HUES48 (cell line): ENCODE measurements around the gene BCORL1.

Experiments used
- H3K27ac ChIP-seq: one replicate; pipeline ENCODE4 v1.7.0; 2013; ENCODE audit warnings: low read depth, low read length, inconsistent platforms
- H3K27me3 ChIP-seq: 2 replicates; pipeline ENCODE4 v1.6.1; 2013; ENCODE audit warnings: mild to moderate bottlenecking, low read length; ENCODE audit not compliant: control insufficient read depth, insufficient read depth
- H3K36me3 ChIP-seq: 2 replicates; pipeline ENCODE4 v1.6.1; 2013; ENCODE audit warnings: low read length; ENCODE audit not compliant: control insufficient read depth, insufficient read depth
- H3K4me1 ChIP-seq: 2 replicates; pipeline ENCODE4 v1.6.1; 2013; ENCODE audit warnings: mild to moderate bottlenecking, low read length; ENCODE audit not compliant: control insufficient read depth, insufficient read depth
- H3K4me3 ChIP-seq: 2 replicates; pipeline ENCODE4 v1.5.1; 2013; ENCODE audit warnings: mild to moderate bottlenecking, low read depth, low read length
- H3K9ac ChIP-seq: 2 replicates; pipeline ENCODE4 v1.6.1; 2013; ENCODE audit warnings: mild to moderate bottlenecking, low read depth, low read length, moderate library complexity
- H3K9me3 ChIP-seq: 2 replicates; pipeline ENCODE4 v1.6.1; 2013; ENCODE audit warnings: low read length; ENCODE audit not compliant: control insufficient read depth, insufficient read depth

Gene BCORL1

DNA sequence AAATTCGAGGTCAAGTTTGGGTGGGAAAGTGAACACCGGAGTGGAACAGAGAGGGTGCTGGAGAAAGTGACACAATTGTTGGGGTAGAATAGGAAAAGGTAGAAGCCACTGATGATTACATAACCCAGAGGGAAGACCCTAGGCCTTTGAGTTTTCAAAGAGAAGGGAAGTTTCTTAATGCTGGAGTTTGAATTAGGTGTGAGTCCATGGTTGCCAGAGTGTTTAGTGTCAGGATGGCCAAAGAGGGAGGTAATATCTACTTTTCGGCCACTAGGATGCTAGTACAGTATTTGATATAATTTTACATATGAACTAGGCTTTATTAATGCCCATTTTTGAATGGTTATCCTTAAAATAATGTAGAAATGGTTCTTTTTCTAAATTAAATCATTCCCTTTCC is 5.4 kb downstream of the BCORL1 start:
- no peaks in the 10 kb centered on the region for H3K9me3 ChIP-seq
- no peak overlapping the region for H3K27ac ChIP-seq

DNA sequence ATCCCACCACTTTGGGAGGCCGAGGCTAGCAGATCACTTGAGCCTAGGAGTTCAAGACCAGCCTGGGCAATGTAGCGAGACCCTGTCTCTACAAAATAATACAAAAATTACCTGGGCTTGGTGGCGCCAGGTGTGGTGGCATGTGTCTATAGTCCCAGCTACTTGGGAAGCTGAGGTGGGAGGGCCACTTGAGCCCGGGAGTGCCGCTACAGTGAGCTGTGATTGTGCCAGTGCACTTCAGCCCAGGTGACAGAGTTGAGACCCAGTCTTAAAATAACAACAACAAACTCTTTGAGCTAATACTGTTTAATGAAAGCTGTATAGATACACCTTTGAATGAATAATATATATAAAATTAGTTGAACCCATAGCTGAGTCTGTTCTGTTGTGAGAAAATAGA is 9.7 kb downstream of the BCORL1 start:
- H3K9me3 ChIP-seq = no peaks in the 10 kb centered on the region
- H3K9ac ChIP-seq = no peak overlapping the region
- no peak overlapping the region for H3K27ac ChIP-seq

More for the DNA sequence above, 5.4 kb downstream of the BCORL1 start:
- H3K9ac ChIP-seq = no peak overlapping the region
- H3K4me1 ChIP-seq = peaks cover 5% of the 10 kb centered on the region; the same call in 1 of the 2 replicates
- H3K27me3 ChIP-seq = peaks cover 33% of the 10 kb centered on the region
- H3K4me3 ChIP-seq = no peak overlapping the region
- H3K36me3 ChIP-seq = no peaks in the 10 kb centered on the region

DNA sequence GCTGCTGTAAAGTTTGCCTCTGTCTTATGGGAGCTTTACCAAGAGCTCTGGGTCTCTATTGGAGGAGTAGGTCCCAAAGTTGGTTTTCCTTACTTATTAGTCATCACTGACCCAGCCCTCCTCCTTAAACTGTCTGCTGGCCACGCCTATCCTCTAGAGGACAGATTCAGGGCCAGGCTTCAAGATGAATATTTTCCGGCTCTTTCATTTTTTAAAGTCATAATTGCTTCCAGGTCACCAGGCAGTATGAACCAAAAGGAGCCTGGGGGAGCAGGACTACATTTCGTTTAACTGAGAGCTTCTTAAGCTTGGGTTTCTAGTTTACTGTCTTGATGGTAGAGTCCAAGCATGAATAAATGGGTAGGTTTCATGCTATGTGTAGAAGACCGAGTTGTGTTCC is 13.7 kb downstream of the BCORL1 start:
- Histone ChIP-seq H3K4me3 (no peak overlapping the region), H3K9ac (no peak overlapping the region), H3K4me1 (no peaks in the 10 kb centered on the region), H3K27me3 (no peaks in the 10 kb centered on the region), H3K9me3 (no peaks in the 10 kb centered on the region), H3K36me3 (no peaks in the 10 kb centered on the region), H3K27ac (no peak overlapping the region)

More for the DNA sequence above, 9.7 kb downstream of the BCORL1 start:
- H3K4me1 ChIP-seq = no peaks in the 10 kb centered on the region
- H3K4me3 ChIP-seq = no peak overlapping the region
- peaks cover 7% of the 10 kb centered on the region for H3K27me3 ChIP-seq
- H3K36me3 ChIP-seq = no peaks in the 10 kb centered on the region

DNA sequence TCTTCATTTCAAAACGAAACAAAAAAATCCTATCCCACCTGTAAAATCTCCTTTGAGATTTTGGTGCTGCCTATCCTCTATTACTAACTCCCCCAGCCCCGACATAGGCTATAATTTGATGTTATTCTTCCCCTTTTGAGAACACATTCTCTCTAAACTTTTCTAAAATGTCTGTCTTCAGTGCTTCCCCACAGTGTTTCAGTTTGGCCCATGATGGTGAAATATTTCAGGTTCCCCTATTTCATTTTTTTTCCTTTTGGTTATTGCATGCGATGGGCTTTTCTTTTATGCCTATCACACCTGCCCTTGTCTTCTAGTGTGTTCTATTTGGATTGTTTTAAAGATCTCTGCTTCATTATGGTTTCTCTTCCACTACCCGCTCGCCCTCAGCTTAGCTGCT is 14.7 kb downstream of the BCORL1 start:
- Histone ChIP-seq H3K9ac (no peak overlapping the region), H3K4me3 (no peak overlapping the region), H3K9me3 (no peaks in the 10 kb centered on the region), H3K4me1 (no peaks in the 10 kb centered on the region), H3K27ac (no peak overlapping the region), H3K36me3 (no peaks in the 10 kb centered on the region), H3K27me3 (no peaks in the 10 kb centered on the region)

DNA sequence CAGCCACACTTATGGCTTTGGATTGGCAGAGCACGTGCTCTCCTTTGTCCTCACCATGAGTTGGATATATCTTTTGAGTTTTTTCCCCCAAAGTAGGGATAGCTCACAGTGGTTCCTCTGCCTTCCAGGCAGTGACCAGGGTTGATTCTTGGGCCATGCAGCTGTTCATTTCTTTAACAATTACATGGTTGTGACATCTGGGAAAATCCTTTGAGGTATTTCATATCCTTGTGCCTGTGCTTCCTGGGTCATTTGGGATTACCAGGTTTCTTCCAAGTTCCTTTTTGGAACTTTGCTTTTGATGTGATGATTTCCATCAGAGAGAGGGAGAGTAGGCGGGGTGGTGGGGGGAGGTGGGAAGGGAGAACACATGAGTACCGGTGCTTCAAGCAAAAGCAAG is 15.6 kb downstream of the BCORL1 start:
- Histone ChIP-seq H3K27me3 (no peaks in the 10 kb centered on the region), H3K9ac (no peak overlapping the region), H3K4me1 (no peaks in the 10 kb centered on the region; the same call in 1 of the 2 replicates), H3K4me3 (no peak overlapping the region), H3K9me3 (no peaks in the 10 kb centered on the region), H3K36me3 (no peaks in the 10 kb centered on the region), H3K27ac (no peak overlapping the region)

DNA sequence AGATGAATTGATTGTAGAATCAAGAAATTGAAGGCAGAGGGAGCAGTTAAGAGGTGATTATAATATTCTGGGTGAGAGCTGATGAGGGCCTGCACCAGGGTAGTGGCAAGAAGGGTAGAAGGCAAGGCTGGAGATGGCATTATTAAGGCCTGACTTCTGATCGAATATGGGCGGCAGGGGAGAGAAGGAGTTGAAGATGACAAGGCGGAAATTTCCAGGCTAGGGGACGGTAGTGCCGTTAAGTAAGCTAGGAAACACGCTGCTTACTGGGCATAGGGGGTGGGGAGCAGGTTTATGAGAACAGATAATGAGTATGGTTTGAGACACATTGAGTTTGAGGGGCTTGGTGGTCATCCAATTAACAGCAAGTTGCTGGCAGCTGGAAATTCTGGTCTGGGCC is 19.5 kb downstream of the BCORL1 start:
- no peaks in the 10 kb centered on the region for H3K9me3 ChIP-seq
- no peak overlapping the region for H3K4me3 ChIP-seq
- H3K27me3 ChIP-seq = no peaks in the 10 kb centered on the region
- no peak overlapping the region for H3K27ac ChIP-seq
- no peaks in the 10 kb centered on the region for H3K36me3 ChIP-seq
- no peaks in the 10 kb centered on the region; the same call in 1 of the 2 replicates for H3K4me1 ChIP-seq
- no peak overlapping the region for H3K9ac ChIP-seq

DNA sequence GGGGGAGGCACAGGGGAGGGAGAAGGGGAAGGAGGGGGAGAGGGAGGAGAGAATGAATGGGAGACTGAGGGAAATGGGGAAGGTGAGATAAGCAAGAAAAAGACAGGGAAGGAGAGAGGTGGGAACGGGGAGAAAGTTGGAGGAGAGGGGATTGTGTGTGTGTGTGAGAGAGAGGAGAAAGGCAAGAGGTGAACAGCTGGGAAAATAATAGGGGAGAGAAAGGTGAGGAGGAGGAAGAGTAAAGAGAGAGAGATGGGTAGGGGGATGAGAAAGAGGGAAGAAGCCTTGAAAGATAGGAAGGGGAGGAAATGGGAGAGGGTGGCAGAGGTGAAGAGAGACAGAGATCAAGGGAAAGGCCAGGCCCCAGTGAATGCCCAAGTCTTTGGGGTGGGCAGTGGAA is 20.1 kb downstream of the BCORL1 start:
- H3K36me3 ChIP-seq = no peaks in the 10 kb centered on the region

DNA sequence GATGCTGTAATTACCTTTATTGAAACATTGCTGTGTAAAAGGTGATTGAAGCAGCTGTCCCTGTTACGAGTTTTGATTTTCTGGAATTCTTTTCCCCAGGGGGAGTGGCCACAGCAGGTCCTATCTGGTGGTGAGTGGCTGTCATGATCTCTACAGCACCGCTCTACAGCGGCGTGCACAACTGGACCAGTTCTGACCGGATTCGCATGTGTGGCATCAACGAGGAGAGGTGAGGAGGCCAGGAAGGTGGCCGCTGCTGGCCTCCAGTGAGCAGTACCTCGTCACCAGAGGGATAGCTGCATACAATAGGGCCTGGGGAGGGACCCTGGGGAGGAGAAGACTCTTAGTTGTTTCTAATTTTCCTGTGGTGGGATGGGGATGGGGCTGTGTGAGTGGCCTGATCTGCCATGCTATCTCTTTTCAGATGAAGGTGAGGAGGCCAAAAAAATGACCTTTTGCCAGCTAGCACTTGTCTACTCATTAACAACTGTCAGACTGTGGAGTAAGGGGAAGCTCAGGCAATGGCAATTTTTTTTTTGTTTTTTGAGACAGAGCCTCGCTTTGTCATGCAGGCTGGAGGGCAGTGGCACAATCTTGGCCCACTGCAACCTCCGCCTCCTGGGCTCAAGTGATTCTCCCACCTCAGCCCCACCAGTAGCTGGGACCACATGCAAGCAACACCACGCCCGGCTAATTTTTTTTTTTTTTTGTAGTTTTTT is 22.8 kb downstream of the BCORL1 start:
- Histone ChIP-seq H3K9me3 (no peaks in the 10 kb centered on the region), H3K4me3 (no peak overlapping the region), H3K4me1 (no peaks in the 10 kb centered on the region; the same call in 1 of the 2 replicates), H3K27ac (no peak overlapping the region), H3K27me3 (no peaks in the 10 kb centered on the region), H3K9ac (no peak overlapping the region), H3K36me3 (no peaks in the 10 kb centered on the region)

More for the DNA sequence above, 20.1 kb downstream of the BCORL1 start:
- H3K27ac ChIP-seq = no peak overlapping the region
- H3K9ac ChIP-seq = no peak overlapping the region
- H3K4me3 ChIP-seq = no peak overlapping the region
- H3K27me3 ChIP-seq = no peaks in the 10 kb centered on the region
- H3K9me3 ChIP-seq = no peaks in the 10 kb centered on the region
- no peaks in the 10 kb centered on the region; the same call in 1 of the 2 replicates for H3K4me1 ChIP-seq

DNA sequence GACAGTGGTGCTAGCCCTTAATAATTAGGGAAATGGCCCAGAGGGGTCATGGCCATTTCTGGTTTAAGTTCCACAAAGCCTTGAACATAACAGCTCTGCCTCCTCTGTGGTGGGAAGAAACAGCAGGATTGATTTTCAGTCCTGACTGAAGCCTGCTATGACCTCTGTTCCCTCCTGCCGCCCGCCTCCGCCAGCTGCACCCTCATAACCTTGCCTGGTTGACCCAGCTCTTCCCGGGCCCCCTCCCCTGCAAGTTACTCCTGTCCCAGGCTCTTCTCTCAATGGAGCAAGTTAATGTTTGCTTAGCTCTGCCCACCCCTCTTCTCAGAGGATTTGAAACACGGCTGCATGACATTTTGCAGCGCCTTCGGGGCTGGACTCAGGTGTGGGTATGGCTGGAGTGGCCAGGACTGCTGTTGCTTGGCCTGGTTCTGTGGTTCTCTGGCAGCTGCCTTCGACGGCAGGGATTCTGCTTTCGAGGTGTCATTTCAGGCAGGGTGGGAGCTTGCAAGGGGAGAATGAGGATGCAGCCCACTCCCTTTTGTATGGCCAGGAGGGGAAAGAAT is 27.3 kb downstream of the BCORL1 start:
- H3K27me3 ChIP-seq = no peaks in the 10 kb centered on the region
- H3K4me3 ChIP-seq = no peak overlapping the region
- no peaks in the 10 kb centered on the region for H3K4me1 ChIP-seq
- H3K27ac ChIP-seq = no peak overlapping the region
- H3K9me3 ChIP-seq = no peaks in the 10 kb centered on the region
- peaks cover 7% of the 10 kb centered on the region; the same call in 1 of the 2 replicates for H3K36me3 ChIP-seq
- H3K9ac ChIP-seq = no peak overlapping the region

DNA sequence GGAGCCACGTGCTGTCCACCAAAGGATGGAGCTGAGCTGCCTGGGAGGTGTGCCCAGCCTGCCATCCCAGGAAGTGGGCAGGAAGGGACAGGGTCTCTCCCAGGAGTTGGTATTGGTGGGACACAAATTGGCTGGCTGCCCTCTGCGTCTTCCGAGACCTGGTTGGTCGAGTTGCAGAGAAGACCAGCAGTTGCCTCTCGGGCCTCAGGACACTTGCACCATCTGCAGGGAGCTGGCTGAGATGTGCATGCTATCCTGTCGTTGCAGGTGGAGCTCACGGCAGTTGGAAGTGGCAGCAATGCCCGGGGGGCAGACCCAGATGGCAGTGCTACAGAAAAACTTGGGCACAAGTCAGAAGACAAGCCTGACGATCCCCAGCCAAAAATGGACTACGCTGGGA is 30.2 kb downstream of the BCORL1 start:
- Histone ChIP-seq H3K36me3 (peaks cover 13% of the 10 kb centered on the region), H3K4me1 (no peaks in the 10 kb centered on the region)

DNA sequence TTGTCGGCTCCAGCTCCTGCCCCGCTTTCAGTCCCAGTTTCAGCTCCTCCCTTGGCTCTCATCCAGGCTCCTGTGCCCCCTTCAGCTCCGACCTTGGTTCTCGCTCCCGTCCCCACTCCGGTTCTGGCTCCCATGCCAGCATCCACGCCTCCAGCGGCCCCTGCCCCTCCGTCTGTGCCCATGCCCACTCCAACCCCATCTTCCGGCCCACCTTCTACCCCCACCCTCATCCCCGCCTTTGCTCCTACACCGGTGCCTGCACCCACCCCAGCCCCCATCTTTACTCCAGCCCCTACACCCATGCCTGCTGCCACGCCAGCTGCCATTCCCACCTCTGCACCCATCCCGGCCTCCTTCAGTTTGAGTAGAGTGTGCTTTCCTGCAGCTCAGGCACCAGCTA is 31.2 kb downstream of the BCORL1 start:
- Histone ChIP-seq H3K27me3 (no peaks in the 10 kb centered on the region), H3K36me3 (peaks cover 13% of the 10 kb centered on the region), H3K9me3 (no peaks in the 10 kb centered on the region), H3K27ac (no peak overlapping the region), H3K9ac (no peak overlapping the region), H3K4me3 (no peak overlapping the region), H3K4me1 (no peaks in the 10 kb centered on the region)

More for the DNA sequence above, 30.2 kb downstream of the BCORL1 start:
- Histone ChIP-seq H3K27me3 (no peaks in the 10 kb centered on the region), H3K9me3 (no peaks in the 10 kb centered on the region), H3K4me3 (no peak overlapping the region), H3K27ac (no peak overlapping the region), H3K9ac (no peak overlapping the region)
